IMR-90 (cell line): ENCODE measurements around the gene RAB3A.

ENCODE experiments used
- CHD1 ChIP-seq: IDR thresholded peaks from 2 replicates; pipeline ENCODE4 v1.6.1; 2012; ENCODE audit warnings: low read depth, low read length, improper control_type of control experiment
- CTCF ChIP-seq: conservative IDR thresholded peaks from 2 replicates; pipeline ENCODE4 v1.5.1; 2012; ENCODE audit warnings: mild to moderate bottlenecking, low read depth, low read length, improper control_type of control experiment

DNA sequence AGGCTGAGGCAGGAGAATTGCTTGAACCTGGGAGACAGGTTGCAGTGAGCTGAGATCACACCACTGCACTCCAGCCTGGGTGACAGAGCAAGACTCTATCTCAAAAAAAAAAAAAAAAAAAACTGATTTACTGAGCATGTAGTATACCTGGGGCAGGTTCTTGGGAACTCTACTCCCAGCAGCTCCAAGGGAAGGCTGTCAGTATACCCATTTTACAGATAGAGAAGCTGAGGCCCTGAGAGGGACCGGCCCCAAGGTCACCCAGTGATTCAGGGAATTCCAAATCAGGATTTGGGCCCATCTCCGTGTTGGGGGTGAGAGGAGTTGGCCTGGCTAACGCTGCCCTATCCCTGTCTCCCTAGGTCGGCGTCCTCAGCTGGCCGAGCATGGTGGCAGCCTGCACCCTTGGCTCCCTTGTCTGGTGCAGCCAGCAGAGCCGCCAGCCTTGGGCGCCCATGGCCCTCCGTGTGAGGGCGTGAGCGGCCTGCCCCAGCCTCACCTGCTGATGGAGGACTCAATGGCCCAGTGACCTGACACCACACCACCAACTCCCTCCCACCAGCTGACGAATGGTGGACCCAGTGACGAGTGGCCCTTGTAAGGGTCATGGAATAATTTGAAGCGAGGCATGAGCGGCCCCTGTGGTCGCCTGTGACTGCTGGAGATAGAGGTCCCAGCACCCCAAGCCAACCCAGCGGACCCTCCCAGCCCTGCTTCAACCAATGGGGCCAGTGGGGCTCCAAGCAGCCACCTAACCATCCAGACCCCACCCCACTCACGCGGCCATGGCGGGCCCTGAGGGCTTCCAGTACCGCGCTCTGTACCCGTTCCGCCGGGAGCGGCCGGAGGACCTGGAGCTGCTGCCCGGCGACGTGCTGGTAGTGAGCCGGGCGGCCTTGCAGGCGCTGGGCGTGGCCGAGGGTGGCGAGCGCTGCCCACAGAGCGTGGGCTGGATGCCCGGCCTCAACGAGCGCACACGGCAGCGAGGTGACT lies 48.5 kb downstream of the RAB3A start:
- no peak for TF ChIP-seq CTCF
- no peak for TF ChIP-seq CHD1
